22Rv1 (cell line): ENCODE results near the gene UBC.

Experiments
- CTCF ChIP-seq: fragments of 450-650 bp; IDR thresholded peaks from 2 replicates; pipeline ENCODE4 v1.5.1; 2017; ENCODE audit warnings: mild to moderate bottlenecking
- ZFX ChIP-seq: fragments of 450-650 bp; IDR thresholded peaks from 2 replicates; pipeline ENCODE4 v1.6.1; 2017; ENCODE audit warnings: antibody characterized with exemption, borderline replicate concordance

- TF ChIP-seq ZFX (no peak), CTCF (no peak)
Measured at GRCh38 chr12:124875803-124876132, 38.7 kb downstream of the UBC start.
